Esophagus squamous epithelium (tissue), 5 donors: Measurements from ENCODE around the gene HYPK. TPM values are rescaled to one million over a fixed set of nuclear protein-coding genes. Genes with fewer than 3 reads are reported as not detected.
A peak's percentile ranks its signal among the peaks of the same experiment; 100 is the strongest.
"Not testable (repeated sequence)": the region's sequence is repeated elsewhere in the genome, so short reads cannot be mapped to it uniquely, and the experiment has no call there.

Source experiments
- DNase-seq: peaks from one replicate; lab custom pipeline; 2025; lab: John Stamatoyannopoulos, UW
- H3K27ac ChIP-seq, 4 donors: fragments of 200-600 bp; sonication (generic); one replicate each; pipeline ENCODE4 v1.5.1; 2016 to 2019; ENCODE audit warnings: mild to moderate bottlenecking in 1 of 4
- H3K27me3 ChIP-seq, 4 donors: fragments of 200-600 bp; sonication (generic); 1 replicate in 3 of 4; 2 replicates in 1 of 4; pipeline versions ENCODE4 v1.5.1 to v1.6.0; 2017 to 2021; ENCODE audit warnings: antibody characterized with exemption in 1 of 4
- H3K36me3 ChIP-seq, 3 donors: fragments of 200-600 bp; sonication (generic); one replicate each; pipeline ENCODE4 v1.5.1; 2016 to 2019
- H3K4me1 ChIP-seq, 3 donors: fragments of 200-600 bp; sonication (generic); one replicate each; pipeline ENCODE4 v1.5.1; 2017 to 2019
- H3K4me3 ChIP-seq, 4 donors: fragments of 200-600 bp; sonication (generic); 1 replicate in 3 of 4; 2 replicates in 1 of 4; pipeline ENCODE4 v1.5.1; 2016 to 2019; ENCODE audit warnings: mild to moderate bottlenecking in 2 of 4, moderate library complexity in 1 of 4
- H3K9me3 ChIP-seq, 3 donors: fragments of 200-600 bp; sonication (generic); one replicate each; pipeline ENCODE4 v1.5.1; 2016 to 2019
- POLR2A ChIP-seq, 4 donors: fragments of 450-650 bp; IDR thresholded peaks; one replicate each; pipeline ENCODE4 v1.6.1; 2017; ENCODE audit warnings: antibody characterized with exemption in 4 of 4, mild to moderate bottlenecking in 4 of 4, moderate library complexity in 3 of 4
- WGBS, 2 donors: methylation state at CpG; one replicate each; pipeline ENCODE4 v1.1.5; 2018; 5-methylcytosine and 5-hydroxymethylcytosine counted together
- intact Hi-C: fragments of 100-400 bp; cut with DNase I; formaldehyde crosslinking; loops from one replicate; pipeline ENCODE4 v1.15.0; 2022
- total RNA-seq, 4 donors: library from RNA; depleted of rRNA; stranded (reverse); fragments of >200 nt; gene quantifications; one replicate each; pipeline ENCODE4 v1.1.0, GENCODE V29; 2016
- TF ChIP-seq, protein P1 (sequence below), 6 experiments: fragments of 450-650 bp in 4 of 6; fragments of 200-600 bp in 2 of 6; sonication (generic) in 2 of 6; IDR thresholded peaks; one replicate each; pipeline ENCODE4 v1.5.1; 2016 to 2019; ENCODE audit warnings: antibody characterized with exemption in 6 of 6, mild to moderate bottlenecking in 4 of 6, moderate library complexity in 4 of 6
- donor health status: DM: yes; HTN: yes; CAD: no.

HYPK gene
- total RNA-seq, 4 donors from 2014 or later, result 2.0 to 9.3 (median 5.8) TPM

DNA sequence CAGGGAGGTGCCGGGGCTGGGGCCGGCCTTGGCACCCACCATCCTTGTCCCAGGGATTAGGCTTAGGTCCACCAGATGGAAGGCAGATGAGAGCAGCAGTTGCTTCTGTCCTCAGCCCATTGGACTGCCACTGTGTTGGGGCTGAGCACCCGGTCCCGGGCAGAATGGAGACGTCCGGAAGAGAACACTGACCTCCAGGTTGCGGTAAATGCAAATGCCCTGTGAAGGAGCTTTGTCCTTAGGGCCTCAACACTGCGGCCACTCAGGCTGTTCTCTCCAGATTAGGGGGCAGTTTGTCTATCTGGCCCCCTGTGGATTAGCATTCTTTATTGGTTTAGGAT, 484 bp upstream of the HYPK start, which contains the start of gene SERINC4:
Gene SERINC4, minus strand, starts transcription at position 276 of the 341 bp plus-strand sequence. Its CDS starts 234 bp downstream, at position 42.
- Histone ChIP-seq H3K9me3 (no peaks in the 10 kb centered on the region), H3K4me3 (peak within 1 kb of the TSS; percentile 79 to 86 (median 82)), H3K36me3 (peaks cover 17 to 79% (median 18%) of the 10 kb centered on the region in 3 donors), H3K27me3 (no peaks in the 10 kb centered on the region), H3K4me1 (peaks cover 25 to 68% (median 30%) of the 10 kb centered on the region in 3 donors), H3K27ac (peak within 1 kb of the TSS; percentile 89 to 94 (median 94))
- no peak for TF ChIP-seq POLR2A (IDR thresholded peaks at IDR 0.05)
- TF ChIP-seq, protein P1, sequence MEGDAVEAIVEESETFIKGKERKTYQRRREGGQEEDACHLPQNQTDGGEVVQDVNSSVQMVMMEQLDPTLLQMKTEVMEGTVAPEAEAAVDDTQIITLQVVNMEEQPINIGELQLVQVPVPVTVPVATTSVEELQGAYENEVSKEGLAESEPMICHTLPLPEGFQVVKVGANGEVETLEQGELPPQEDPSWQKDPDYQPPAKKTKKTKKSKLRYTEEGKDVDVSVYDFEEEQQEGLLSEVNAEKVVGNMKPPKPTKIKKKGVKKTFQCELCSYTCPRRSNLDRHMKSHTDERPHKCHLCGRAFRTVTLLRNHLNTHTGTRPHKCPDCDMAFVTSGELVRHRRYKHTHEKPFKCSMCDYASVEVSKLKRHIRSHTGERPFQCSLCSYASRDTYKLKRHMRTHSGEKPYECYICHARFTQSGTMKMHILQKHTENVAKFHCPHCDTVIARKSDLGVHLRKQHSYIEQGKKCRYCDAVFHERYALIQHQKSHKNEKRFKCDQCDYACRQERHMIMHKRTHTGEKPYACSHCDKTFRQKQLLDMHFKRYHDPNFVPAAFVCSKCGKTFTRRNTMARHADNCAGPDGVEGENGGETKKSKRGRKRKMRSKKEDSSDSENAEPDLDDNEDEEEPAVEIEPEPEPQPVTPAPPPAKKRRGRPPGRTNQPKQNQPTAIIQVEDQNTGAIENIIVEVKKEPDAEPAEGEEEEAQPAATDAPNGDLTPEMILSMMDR (IDR thresholded peaks at IDR 0.05), result no peak
- intact Hi-C loops, result no loop called here
- no peak for DNase-seq
- 83 to 95% methylated on average over 6 of the region's 8 CpGs for WGBS, 2 donors

DNA sequence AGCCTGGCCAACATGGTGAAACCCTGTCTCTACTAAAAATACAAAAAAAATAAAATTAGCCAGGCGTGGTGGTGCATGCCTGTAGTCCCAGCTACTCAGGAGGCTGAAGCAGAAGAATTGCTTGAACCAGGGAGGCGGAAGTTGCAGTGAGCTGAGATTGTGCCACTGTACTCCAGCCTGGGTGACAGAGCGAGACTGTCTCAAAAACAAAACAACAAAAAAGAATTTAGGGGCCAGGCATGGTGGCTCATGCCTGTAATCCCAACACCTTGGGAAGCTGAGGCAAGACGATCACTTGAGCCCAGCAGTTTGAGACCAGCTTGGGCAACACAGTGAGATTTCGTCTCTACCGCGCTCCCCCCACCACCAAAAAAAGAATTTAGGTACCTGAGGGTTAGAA, 2.3 kb downstream of the HYPK start:
- 92 to 93% methylated on average over 7 of the region's 7 CpGs for WGBS, 2 donors
- intact Hi-C loops, H3K27ac ChIP-seq, DNase-seq, H3K4me3 ChIP-seq, H3K27me3 ChIP-seq, H3K9me3 ChIP-seq: not testable (repeated sequence)
- peaks cover 21 to 41% (median 23%) of the 10 kb centered on the region in 3 donors for H3K4me1 ChIP-seq
- peaks cover 7 to 79% (median 24%) of the 10 kb centered on the region in 3 donors for H3K36me3 ChIP-seq

DNA sequence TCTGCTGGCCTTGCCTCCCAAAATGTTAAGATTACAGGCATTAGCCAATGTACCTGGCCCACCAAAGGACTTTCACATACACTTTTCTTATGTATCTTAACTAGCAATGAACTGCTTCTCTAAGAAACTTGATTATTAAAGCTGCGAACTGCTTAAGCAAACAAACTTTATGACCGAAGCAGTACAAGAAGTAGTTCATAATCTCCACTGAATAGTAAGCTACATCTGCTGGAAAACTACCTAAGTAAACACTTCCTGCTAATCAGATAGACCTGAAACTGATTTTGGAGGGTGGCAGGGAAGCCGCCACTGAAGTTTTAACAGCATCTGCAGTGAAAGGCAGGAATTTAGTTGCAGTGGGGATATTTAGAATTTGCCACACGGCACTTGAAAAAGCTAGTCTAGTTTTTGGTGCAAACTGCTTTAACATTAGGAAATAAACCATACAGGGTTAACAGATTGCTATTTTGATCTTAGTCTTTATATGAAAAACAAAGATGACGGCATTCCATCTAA, 8.1 kb downstream of the HYPK start:
- DNase-seq, result no peak
- Histone ChIP-seq H3K4me3 (no peak overlapping the region), H3K4me1 (no peaks in the 10 kb centered on the region), H3K9me3 (no peaks in the 10 kb centered on the region), H3K27me3 (no peaks in the 10 kb centered on the region), H3K36me3 (peaks cover 23 to 100% (median 65%) of the 10 kb centered on the region in 3 donors), H3K27ac (no peak overlapping the region)
- intact Hi-C loops, result no loop called here
- 89 to 97% methylated on average over 5 of the region's 5 CpGs for WGBS, 2 donors
- TF ChIP-seq, protein P1 (IDR thresholded peaks at IDR 0.05), result no peak
- TF ChIP-seq POLR2A (IDR thresholded peaks at IDR 0.05), result no peak

DNA sequence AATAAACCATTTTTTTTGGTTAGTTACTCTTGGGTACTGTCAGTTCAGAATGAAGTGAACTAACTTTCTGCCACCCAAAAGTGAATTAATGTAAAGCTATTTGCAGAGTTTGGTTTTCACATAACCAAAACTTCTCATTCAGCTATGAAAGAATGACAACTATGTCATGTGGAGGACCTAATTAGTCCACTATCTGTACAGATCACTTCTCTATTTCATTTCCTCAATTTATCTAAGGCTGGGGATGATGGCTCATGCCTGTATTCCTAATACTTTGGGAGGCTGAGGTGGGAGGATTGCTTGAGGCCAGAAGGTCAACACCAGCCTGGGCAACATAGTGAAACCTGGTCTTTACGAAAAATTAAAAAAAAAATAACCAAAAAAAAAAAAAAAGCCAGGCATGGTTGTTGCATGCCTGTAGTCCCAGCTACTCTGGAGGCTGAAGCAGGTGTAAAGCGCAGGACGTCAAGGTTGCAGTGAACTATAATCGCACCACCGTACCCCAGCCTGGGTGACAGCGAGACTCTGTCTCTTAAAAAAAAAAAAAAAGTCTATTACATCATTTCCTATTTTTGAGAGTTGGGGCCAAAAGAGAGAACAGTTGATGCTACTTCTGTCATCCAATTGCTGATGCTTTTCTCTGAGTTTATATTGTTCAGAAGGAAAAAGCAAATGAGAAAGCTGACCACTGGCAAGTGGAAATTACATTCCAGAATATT, 8.7 kb downstream of the HYPK start:
- TF ChIP-seq, protein P1 (IDR thresholded peaks at IDR 0.05), result no peak
- no peak for TF ChIP-seq POLR2A (IDR thresholded peaks at IDR 0.05)
- Histone ChIP-seq H3K4me1 (no peaks in the 10 kb centered on the region), H3K4me3 (no peak overlapping the region), H3K27ac (no peak overlapping the region), H3K36me3 (peaks cover 26 to 100% (median 71%) of the 10 kb centered on the region in 3 donors), H3K9me3 (no peaks in the 10 kb centered on the region), H3K27me3 (no peaks in the 10 kb centered on the region)
- intact Hi-C loops, result no loop called here
- DNase-seq, result no peak
- WGBS, 2 donors, result 80 to 84% methylated on average over 6 of the region's 6 CpGs

DNA sequence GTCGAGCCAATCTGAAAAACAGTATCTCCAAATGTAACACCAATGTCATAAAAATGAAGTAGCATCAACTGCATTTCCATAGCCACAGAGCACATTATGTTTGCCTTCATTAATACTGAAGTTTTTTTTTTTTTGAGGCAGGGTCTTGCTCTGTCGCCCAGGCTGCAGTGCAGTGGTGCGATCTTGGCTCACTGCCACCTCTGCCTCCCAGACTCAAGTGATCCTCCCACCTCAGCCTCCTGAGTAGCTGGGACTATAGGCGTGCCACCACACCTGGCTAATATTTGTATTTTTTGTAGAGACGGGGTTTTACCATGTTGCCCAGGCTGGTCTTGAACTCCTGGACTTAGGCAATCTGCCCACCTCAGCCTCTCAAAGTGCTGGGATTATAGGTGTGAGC, 14.7 kb downstream of the HYPK start:
- H3K4me1 ChIP-seq, intact Hi-C loops, H3K9me3 ChIP-seq, H3K27me3 ChIP-seq, DNase-seq, H3K27ac ChIP-seq, H3K4me3 ChIP-seq: not testable (repeated sequence)
- WGBS, 2 donors, result 94 to 95% methylated on average over 5 of the region's 5 CpGs
- peaks cover 20 to 96% (median 46%) of the 10 kb centered on the region in 3 donors for H3K36me3 ChIP-seq

DNA sequence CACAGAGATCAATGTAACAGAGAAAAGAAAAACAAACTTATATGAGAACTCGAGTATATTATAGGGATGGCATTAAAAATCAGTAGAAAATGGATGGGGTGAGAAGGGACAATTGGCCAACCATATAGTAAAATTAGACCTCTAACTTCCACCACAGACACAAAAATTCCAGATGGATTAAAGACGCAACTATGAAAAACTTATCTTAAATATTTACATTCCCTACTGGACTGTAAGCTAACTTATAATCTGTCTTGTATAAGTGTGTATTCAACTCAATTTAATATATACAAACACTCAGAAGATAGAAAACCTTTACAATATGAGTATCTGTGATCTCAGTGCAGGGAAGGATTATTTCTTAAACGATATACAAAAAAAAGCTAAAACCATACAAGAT, 21.1 kb downstream of the HYPK start:
- Histone ChIP-seq H3K27ac (no peak overlapping the region), H3K4me1 (peaks cover 15 to 61% (median 23%) of the 10 kb centered on the region in 3 donors), H3K4me3 (no peak overlapping the region), H3K27me3 (no peaks in the 10 kb centered on the region), H3K9me3 (no peaks in the 10 kb centered on the region), H3K36me3 (peaks cover 0 to 43% (median 0%) of the 10 kb centered on the region in 3 donors)
- no peak for DNase-seq
- WGBS, 2 donors, result 50 to 59% methylated on average over 3 of the region's 3 CpGs
- TF ChIP-seq POLR2A (IDR thresholded peaks at IDR 0.05), result no peak
- TF ChIP-seq, protein P1 (IDR thresholded peaks at IDR 0.05), result no peak
- intact Hi-C loops, result no loop called here
